LoVo (cell line): ENCODE results near the gene GRIA2.

Source experiments
- DNase-seq: peaks from one replicate; pipeline ENCODE4 v3.0.0-alpha.2; 2016; ENCODE audit warnings: low spot score

GRIA2 gene

DNA sequence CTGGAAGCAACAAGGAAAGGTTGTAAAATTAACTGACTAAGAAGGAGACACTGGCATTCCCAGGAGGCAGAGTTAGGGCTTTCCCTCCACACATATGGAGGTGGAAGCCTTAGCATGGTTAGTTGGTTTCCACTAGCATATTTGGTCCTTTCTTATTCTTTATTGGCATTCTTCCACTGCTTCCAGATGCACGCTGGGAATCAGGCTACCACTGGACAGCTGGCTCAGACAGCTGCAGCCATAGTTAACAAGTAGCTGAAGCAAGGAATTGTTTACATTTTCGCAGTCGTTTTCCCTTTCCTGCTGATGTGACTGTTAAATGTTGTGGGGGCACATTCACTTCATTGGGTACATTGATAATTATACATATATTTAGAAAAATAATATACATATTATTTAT, 169.2 kb downstream of the GRIA2 start:
- no peak for DNase-seq

DNA sequence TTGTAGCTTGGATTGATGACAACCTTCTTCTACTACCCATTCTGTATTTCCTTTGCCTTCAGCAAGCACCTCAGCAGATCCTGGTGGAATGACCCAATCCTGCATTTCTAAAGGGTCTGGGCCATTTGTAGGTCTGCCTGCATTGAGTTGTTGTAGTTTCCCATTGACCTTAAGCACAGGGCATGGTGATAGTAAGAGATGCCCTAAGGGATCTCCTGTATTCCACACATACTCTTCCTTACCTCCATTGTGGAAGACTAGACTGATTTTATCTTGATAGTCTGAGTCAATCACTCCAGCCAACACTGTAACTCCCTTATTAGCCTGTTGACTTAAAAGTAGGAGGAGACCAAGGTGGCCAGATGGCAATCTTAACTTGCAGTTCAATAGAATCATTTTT, 184.5 kb downstream of the GRIA2 start:
- no peak for DNase-seq
